Ovary (tissue), 3 donors: Measurements from ENCODE around the gene MIA3.
"Not testable (repeated sequence)": the region's sequence is repeated elsewhere in the genome, so short reads cannot be mapped to it uniquely, and the experiment has no call there.

Experiments
- EP300 ChIP-seq: sonication (generic); formaldehyde crosslinking; IDR thresholded peaks from one replicate; pipeline ENCODE4 v1.6.1; 2017; ENCODE audit warnings: antibody characterized with exemption
- POLR2A ChIP-seq: fragments of 450-650 bp; IDR thresholded peaks from one replicate; pipeline ENCODE4 v1.6.1; 2017; ENCODE audit warnings: antibody characterized with exemption, mild to moderate bottlenecking, moderate library complexity
- TF ChIP-seq, protein P1 (sequence below), 3 donors: fragments of 450-650 bp in 2 of 3; fragments of 200-600 bp in 1 of 3; IDR thresholded peaks; one replicate each; pipeline versions ENCODE4 v1.5.1 to v1.8.0; 2016 to 2022; ENCODE audit warnings: antibody characterized with exemption in 3 of 3, mild to moderate bottlenecking in 1 of 3
- donor health status: DM: no; HTN: no; CAD: no.

DNA sequence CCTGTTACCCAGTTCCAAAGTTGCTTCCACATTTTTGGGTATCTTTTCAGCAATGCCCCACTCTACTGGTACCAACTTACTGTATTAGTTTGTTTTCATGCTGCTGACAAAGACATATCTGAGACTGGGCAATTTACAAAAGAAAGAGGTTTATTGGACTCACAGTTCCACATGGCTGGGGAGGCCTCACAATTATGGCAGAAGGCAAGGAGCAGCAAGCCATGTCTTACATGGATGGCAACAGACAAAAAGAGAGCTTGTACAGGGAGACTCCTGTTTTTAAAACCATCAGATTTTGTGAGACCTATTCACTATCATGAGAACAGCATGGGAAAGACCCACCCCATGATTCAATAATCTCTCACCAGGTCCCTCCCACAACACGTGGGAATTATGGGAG, 8.8 kb upstream of the MIA3 start:
- TF ChIP-seq, protein P1, sequence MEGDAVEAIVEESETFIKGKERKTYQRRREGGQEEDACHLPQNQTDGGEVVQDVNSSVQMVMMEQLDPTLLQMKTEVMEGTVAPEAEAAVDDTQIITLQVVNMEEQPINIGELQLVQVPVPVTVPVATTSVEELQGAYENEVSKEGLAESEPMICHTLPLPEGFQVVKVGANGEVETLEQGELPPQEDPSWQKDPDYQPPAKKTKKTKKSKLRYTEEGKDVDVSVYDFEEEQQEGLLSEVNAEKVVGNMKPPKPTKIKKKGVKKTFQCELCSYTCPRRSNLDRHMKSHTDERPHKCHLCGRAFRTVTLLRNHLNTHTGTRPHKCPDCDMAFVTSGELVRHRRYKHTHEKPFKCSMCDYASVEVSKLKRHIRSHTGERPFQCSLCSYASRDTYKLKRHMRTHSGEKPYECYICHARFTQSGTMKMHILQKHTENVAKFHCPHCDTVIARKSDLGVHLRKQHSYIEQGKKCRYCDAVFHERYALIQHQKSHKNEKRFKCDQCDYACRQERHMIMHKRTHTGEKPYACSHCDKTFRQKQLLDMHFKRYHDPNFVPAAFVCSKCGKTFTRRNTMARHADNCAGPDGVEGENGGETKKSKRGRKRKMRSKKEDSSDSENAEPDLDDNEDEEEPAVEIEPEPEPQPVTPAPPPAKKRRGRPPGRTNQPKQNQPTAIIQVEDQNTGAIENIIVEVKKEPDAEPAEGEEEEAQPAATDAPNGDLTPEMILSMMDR (IDR thresholded peaks at IDR 0.05): not testable (repeated sequence)
- not testable (repeated sequence) for TF ChIP-seq POLR2A, EP300
